GM13976 (cell line): ENCODE measurements around the gene RHOT2.
"Not testable (repeated sequence)": the region's sequence is repeated elsewhere in the genome, so short reads cannot be mapped to it uniquely, and the experiment has no call there.

Experiments used
- DNase-seq: peaks from one replicate; pipeline ENCODE4 v3.0.0; 2012; ENCODE audit warnings: low spot score
- in situ Hi-C: fragments of 300-500 bp; cut with MboI; formaldehyde crosslinking; loops from one replicate; pipeline ENCODE4 v1.12.0; 2022; ENCODE audit warnings: low sequenced_read_pairs, mixed read lengths, inconsistent platforms; ENCODE audit not compliant: unreplicated experiment
- TF ChIP-seq, protein P1 (sequence below): IDR thresholded peaks from 2 replicates; pipeline ENCODE4 v1.5.1; 2012; ENCODE audit warnings: borderline replicate concordance, mild to moderate bottlenecking; ENCODE audit not compliant: insufficient read depth; ENCODE audit errors: extremely low read depth, missing control alignments, control extremely low read depth

The RHOT2 gene

DNA sequence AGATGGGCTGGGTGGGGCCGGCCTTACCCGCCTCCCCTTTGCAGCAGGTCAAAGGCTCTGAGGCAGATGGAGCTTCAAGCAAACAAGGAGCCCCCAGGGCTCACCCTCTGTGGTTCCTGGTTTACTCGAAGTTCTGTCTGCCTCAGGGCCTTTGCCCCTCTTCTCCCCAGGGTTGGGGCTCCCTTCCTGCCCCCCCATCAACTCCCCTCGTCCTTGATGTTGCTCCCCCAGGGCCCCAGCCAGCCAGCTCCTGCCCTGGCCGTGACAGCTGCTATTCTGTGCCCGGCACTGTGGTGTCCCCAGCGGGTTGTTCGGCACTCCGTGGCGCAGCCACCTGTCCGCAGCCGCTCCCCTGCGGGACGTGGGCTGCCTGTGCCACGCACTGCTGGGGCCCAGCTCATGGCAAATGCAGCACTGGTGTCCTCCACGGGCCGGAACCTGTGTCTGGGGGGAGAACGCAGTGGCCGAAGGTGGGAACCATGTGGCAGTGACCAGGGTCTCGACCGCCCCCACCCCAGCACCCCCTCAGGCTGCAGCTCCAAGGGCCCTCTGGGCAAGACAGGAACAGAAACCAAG, 42.7 kb downstream of the RHOT2 start:
- in situ Hi-C loops: loop anchor here (5.0 kb wide), 1 partner anchor 72 kb away; no protein-coding TSS in a partner anchor
- no peak for DNase-seq

DNA sequence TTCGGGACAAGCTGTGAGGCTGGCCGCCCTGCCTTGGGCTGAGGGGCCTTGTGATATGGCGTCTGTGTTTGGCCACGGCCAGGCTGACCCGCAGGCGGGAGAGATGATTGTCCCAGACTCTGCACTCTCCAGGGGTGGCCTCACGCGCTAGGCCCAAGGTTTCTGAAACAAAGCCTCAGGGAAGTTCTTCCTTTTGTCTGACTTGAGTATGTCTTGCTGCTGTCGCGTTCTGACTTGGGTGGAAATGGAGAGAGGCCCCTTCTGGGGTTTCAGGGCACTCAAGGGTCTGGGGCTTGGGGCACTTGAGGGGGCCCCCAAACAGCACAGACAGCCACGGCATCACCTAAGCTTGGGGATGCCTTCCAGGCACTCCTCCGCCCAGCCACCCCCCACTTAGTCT, 43.2 kb downstream of the RHOT2 start:
- DNase-seq: no peak
- in situ Hi-C loops: loop anchor here (5.0 kb wide), 1 partner anchor 71 kb away; no protein-coding TSS in a partner anchor
- TF ChIP-seq, protein P1, sequence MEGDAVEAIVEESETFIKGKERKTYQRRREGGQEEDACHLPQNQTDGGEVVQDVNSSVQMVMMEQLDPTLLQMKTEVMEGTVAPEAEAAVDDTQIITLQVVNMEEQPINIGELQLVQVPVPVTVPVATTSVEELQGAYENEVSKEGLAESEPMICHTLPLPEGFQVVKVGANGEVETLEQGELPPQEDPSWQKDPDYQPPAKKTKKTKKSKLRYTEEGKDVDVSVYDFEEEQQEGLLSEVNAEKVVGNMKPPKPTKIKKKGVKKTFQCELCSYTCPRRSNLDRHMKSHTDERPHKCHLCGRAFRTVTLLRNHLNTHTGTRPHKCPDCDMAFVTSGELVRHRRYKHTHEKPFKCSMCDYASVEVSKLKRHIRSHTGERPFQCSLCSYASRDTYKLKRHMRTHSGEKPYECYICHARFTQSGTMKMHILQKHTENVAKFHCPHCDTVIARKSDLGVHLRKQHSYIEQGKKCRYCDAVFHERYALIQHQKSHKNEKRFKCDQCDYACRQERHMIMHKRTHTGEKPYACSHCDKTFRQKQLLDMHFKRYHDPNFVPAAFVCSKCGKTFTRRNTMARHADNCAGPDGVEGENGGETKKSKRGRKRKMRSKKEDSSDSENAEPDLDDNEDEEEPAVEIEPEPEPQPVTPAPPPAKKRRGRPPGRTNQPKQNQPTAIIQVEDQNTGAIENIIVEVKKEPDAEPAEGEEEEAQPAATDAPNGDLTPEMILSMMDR: no peak

More for the DNA sequence above, 42.7 kb downstream of the RHOT2 start:
- TF ChIP-seq, protein P1: no peak

DNA sequence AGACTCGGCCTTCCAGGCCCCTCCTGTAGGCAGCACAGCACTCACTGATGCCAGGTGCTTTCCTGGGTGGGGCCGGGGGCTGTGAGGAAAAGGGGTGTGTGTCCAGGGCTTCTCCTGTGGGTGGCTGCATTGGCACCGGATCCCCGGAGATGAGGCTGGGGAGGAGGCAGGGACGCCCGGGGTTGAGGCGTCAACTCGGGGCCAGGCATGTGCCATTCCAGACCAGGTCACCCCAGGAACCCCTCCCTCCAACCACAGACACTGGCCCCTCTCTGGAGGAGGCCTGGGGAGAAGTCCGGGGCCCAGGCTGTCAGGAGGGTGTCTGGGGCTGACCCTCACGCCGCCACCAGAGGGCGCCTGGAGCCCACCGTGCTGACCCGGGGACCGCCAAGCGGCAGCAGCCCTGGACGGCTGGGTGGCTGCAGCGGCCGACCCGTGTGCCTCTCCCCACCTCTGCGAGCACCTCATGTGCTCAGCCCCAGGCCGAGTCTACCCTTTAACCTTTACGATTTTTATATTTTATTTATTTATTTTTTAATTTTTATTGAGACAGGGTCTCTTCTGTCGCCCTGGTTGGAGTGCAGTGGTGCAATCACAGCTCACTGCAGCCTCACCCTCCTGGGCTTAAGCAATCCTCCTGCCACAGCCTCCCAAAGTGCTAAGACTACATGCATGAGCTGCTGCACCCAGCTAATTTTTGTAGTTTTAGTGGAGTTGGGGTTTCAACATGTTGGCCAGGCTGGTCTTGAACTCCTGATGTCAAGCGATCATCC, 43.8 kb downstream of the RHOT2 start:
- TF ChIP-seq, protein P1: peak; percentile 97
- peak; percentile 94 for DNase-seq
- in situ Hi-C loops: loop anchor here (5.0 kb wide), 1 partner anchor 71 kb away; no protein-coding TSS in a partner anchor

DNA sequence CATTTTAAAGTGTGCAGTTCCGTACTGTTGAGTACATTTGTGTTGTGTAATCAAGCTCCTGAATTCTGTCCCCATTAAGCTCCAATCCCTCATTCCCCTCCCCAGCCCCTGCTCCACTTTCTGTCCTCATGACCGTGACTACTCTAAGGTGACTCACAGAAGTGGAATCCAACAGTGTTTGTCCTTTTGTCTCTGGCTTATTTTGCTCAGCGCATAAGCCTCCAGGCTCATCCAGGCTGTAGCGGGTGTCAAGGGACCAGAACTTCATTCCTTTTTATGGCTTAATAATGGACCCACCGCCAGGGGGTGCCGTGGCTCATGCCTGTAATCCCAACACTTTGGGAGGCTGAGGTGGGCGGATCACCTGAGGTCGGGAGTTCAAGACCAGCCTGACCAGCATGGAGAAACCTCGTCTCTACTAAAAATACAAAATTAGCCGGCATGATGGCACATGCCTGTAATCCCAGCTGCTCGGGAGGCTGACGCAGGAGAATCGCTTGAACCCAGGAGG, 44.9 kb downstream of the RHOT2 start:
- not testable (repeated sequence) for DNase-seq
- TF ChIP-seq, protein P1: peak; percentile 23
- in situ Hi-C loops: loop anchor here (5.0 kb wide), 1 partner anchor 70 kb away; no protein-coding TSS in a partner anchor

DNA sequence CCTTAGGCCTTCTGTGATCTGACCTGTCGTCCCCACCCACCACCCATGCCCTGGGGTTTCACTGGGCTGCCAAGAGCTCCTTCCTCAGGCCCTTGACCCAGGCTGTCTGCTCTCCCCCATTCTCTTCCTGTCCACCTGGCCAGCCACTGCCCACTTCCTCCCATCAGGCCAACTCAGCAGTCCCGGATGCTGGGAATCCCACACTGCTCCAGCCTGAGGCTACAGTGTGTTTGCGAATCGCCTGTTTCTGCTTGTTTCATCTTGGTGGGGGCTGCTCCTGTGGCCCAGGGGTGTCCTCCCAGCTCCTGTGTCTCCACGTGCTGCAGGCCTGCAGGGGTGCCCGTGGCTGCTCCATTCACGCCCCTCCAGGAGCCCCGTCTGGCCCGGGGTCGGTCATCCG, 46.1 kb downstream of the RHOT2 start:
- DNase-seq: no peak

DNA sequence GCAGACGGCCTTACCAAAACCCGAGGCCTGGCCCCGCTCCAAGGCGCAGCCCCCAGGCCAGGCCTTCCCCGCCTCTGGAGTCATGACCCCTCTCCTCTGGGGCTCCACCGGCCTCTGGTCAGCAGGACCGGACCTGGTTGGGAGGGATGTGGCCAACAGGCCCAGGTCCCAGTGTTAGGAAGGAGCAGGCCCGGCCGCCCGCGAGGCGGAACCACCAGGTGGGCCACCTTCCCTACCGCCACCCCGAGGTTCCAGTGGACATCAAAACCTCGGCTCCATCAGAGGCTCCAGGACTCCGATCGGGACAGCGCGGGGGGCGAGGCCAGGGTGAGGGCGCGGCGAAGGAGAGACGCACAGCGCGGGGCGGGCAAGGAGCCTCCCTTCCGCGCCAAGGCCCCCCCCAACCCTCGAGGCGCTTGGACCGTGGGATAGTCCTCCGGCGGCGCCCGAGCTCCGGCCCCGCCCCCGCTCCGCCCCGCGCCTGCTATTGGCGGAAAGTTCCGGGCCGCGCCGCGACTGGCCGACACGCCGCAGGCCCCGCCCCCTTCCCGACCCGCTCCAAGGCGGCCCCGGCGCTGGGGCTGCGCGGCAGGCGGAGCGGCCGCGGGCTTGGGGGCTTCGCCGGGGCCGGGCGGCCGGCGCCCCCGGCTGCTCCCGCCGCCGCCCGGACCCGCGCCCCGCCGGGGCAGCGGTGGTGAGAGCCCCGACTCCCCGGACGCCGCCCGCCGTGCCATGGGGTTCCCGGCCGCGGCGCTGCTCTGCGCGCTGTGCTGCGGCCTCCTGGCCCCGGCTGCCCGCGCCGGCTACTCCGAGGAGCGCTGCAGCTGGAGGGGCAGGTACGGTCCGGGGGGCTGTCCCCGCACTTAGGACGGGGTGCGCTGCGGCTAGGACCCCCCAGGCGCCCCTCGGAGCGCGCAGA, 46.9 kb downstream of the RHOT2 start, which contains the start of gene METRN:
TSS of gene METRN (plus strand) at position 561 of the 919 bp plus-strand sequence. CDS start at position 733, 172 bp downstream.
- in situ Hi-C loops: loop anchor here (5.0 kb wide), 1 partner anchor 67 kb away; no protein-coding TSS in a partner anchor
- TF ChIP-seq, protein P1: no peak
- peak; percentile 94 for DNase-seq

More for the DNA sequence above, 46.1 kb downstream of the RHOT2 start:
- TF ChIP-seq, protein P1: no peak
- in situ Hi-C loops: loop anchor here (5.0 kb wide), 1 partner anchor 68 kb away; no protein-coding TSS in a partner anchor
